GM21723 (cell line): Measurements from ENCODE around the gene MYO7A.

Experiments used
- ATAC-seq: cut with Tn5 transposase; IDR thresholded peaks from one replicate; pipeline ENCODE4 v1.9.1; 2021; ENCODE audit warnings: mild to moderate bottlenecking, moderate library complexity; ENCODE audit not compliant: unreplicated experiment

MYO7A gene

DNA sequence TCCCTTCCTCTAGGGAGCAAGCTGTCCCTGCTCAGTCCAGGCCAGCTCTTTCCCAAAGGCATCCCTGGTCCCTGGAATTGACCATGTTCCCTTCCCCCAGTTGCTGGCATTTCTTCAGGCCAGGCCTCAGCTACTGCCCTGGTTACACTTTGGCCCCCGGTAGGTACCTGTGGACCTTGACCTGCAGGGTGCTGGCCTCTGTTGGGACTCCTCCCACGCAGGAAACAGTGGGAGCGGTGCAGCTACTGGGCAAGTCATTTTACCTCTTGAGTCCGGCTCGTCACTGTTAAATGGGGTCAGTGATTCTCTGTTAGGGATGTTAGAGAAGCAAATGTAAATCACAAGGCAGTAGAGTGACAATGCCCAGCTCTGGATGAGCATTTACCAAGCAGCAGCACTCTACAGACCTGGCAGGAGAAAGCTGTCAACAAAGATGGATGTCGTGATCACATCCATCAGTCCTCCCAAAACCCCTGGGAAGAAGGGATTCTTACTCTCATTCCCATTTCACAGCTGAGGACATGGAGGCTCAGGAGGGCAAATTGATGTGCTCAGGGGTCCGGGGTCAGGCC, 16.9 kb downstream of the MYO7A start:
- no peak for ATAC-seq

DNA sequence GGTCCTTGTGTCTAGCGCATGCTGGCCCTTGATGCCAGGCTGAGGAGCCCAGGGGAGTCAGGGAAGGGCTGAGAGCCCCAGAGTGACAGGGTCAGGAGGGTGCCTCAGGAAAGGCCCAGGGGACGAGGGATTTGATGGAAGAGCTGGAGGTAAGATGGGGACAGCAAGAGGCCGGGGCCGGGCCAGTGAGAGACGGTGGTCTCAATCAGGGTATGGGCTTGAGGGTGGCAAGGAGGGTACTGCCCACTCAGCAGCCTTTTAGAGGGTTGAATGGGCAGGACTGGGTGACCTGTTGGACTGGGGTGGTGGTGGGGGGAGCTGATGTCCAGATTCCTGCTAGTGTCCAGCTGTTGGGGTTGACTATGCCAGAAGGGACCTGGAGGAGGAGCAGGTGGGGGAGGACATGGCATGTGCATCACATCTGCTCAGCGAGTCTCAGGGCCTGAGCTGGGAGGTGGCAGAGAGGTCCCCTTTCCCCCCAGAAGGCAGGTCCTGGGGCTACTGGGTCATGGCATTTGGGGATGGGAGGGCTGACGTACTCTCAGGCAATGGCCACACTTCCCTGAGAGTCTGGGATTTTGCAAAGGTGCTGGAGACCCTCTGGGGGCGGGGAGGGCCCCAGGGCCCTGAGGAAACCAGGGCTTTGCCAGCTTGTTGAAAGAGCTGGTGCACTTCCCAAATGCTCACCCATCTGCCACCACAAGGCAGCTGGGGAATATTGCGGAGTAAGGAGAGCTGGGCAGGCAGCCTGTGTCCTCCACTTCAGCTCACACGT, 18.4 kb downstream of the MYO7A start:
- no peak for ATAC-seq

DNA sequence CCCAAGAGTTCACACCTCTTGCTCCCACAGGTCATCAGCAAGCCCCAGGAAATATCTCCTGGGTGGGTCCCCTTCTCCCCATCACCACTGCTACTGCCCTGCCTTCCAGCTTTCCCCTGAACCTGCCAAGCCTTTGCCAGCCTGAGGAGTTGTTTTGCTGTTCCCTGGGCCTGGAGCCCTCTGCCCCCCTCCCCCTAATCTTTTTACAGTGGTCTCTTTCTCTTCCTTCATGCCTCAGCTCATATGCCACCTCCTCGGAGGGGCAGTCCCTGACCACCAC, 18.9 kb downstream of the MYO7A start:
- ATAC-seq: no peak

DNA sequence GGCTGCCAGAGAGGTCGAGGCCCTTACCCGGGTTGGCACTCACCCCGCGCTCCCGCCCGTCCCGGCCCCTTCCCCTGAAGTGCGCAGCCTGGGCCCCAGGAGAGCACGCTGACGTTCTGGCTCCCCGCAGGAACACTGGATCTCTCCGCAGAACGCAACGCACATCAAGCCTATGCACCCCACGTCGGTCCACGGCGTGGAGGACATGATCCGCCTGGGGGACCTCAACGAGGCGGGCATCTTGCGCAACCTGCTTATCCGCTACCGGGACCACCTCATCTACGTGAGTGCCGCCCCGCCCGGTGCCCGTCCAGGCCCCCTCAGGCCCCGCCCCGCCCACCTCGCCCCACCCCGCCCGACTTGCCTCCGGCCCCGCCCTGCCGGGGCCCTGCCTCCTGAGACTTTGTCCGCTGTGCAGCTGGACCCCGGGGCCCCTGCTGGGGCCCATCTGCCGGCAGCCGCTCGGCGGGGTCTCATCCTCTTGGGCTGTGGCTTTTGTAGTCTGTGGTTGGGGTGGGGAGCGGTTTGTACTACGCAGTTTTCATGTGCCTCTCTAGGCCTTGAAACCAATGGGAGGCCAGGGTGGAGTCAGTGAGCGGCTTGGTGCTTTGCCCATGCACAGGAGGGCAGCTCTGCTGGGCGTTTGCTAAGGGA, 19.7 kb downstream of the MYO7A start:
- ATAC-seq: no peak

DNA sequence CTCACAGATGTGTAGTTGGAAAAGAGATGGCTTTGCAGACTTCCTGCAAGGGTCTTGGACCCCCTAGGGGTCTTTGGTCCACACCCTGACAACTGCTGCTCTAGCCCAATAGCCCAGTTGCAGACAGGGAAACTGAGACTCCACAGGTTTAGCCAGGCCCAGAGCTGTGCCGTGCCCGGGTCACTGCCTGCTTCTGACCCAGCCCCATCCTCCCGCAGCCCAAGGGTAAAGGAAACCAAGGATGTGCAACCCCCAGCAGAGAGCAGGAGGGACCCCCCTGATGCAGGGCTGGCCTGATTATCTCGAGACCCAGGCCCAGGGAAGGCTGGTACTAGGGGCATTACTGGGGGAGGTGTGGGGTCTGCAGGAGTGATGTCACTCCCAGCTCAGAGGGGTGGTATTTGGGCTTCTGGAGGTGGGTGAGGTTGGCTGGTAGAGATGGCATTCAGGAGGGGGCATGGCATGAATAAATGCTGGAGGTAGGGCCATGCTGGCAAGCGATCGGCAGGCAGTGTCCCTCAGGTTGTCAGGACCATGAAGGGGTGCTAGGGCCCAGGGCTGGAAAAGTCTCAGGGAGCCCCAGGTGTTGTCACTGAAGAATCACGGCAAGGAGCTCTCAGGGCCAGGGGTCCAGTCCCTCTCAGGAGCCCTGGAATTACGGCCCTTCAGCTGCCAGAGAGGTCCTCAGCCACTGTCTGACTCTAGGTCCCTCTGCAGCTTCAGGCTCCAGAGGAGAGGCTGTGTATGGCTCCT, 21.1 kb downstream of the MYO7A start:
- ATAC-seq: no peak

DNA sequence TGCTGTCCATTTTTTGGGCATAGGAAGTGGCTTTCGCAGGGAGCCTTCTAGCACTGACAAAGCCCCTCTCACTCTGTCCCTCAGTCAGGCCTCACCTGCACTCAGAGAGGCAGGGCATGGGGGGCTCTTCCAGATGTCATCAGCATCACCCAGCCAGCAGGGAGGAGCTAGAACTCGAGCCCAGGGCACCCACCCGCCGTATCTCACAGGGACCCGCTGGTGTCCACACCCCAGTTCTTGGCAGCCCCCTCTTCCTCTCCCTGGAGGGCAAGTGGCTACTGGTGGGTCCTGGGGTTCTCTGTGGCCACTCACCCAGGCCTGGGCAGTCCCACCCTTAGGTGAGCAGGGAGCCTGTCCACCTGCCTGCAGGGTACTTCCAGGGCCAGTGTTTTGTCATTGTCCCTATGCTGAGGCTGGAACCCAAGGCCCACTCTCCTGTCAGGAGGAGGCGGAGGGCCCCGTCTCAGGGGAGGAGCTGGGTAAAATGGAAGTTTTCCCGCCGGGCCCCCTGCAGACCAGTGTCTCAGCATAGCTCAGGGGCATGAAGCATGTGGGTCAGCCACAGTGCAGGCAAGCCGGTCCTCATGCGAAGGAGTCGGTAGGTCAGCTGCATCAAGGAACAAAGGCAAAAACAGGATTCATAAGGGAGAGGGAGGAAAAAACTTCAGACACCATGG, 21.8 kb downstream of the MYO7A start:
- ATAC-seq: no peak

DNA sequence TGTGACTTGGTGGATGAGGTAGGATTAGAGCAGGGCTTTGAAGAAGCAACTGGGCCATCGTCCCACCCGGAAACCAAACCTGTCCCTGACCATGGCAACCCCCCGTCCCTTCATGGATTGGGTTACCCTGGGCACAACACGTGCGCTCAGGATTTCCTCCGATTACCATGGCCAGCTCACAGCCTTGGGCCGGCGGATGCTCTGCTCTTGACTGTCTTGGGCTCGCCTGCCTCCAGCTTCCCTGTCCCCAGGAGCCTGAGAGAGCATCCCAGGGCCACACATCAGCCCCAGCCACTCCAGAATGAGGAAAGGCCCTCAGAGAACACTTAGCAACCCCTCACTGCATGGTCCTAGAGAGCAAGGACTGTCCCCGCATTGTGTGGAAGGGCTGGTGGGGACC, 22.8 kb downstream of the MYO7A start:
- no peak for ATAC-seq

DNA sequence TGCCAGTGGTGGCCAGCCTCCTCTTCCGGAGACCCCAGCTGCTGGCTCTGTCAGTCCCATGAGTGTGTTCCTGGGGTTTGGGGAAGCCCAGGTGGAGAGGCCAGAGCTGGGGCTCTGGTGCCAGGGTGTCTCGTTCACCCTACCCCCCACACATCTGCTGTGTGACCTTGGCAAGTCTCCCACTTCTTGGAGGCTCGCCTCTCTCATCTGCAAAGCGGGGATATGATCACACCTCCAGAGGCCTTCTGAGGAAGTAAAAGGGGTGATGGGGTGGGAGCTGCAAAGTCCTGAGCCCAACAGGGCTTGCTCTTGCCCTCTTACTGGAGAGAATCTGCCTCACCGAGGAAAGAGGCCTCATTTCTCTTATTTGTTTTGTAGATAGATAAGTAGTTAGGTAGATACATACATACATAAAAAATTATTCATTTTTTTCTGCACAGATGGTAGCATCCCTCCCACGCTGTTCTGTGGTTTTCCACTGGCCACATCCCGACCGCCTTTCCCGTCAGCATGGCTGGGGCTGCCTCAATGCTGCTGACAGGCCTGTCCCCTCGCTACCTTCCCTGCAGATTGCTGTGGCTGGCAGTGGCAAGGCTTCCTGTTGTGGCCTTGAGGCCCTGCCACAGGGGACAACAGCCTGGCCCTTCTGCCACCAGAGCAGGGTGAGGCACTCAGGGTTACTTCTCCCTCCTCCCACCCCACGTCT, 23.9 kb downstream of the MYO7A start:
- no peak for ATAC-seq

DNA sequence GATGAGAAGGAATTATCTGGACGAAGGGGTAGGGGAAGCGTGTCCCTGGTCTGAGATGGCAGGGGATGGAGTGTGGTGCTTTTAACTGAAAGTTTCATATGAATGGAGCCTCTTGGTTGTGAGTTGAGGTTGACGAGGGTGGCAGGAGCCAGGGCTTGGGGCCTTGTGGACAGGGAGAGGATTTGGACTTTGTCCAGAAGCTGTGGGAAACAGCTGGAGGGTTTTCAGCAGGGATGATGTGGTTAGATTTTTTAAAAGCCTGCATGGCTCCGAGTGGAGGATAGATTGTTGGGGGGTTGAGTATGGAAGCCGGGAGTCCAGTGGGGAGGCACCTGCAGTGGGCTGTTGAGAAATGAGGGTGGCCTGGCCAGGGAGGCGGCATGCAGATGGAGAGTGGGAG, 24.8 kb downstream of the MYO7A start:
- no peak for ATAC-seq

DNA sequence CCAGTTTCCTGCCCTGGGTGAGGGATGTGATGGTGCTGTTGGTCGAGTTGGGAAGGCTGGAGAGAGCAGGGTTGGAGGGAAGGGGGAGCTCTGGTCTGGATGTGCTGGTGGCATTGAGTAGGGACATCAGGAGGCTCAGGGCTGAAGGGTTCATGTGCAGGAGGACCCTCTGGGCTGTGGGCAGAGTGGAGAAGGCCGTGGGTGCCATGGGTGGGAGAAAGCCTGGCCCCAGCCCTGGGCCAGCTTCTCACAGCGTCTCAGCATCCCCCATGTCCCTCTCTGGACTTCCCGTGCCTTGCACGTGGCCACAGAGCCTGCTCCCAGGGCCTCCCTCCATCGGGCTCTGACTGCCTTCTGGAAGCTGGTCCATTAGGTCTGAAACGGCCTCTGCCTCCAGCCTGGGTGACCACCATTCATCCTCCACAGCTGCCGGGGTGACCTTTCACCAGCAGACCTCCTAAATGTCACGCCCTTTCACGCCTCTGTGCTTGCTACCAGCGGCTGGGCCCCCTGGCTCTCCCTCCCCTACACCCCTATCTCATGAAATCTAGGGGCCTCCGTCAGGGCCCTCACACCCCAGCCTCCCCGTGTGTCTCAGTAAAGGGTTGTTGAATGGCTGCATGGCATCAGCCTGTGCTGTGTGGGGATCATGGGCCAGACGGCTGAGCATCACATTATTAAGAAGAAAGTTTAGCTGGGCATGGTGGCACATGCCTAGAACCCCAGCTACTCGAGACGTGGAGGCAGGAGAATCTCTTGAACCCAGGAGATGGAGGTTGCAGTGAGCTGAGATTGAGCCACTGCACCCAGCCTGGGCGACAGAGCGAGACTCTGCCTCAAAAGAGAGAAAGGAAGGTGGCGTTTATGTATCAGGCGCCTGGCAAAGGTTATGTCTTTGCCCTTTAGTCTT, 25.5 kb downstream of the MYO7A start:
- no peak for ATAC-seq

DNA sequence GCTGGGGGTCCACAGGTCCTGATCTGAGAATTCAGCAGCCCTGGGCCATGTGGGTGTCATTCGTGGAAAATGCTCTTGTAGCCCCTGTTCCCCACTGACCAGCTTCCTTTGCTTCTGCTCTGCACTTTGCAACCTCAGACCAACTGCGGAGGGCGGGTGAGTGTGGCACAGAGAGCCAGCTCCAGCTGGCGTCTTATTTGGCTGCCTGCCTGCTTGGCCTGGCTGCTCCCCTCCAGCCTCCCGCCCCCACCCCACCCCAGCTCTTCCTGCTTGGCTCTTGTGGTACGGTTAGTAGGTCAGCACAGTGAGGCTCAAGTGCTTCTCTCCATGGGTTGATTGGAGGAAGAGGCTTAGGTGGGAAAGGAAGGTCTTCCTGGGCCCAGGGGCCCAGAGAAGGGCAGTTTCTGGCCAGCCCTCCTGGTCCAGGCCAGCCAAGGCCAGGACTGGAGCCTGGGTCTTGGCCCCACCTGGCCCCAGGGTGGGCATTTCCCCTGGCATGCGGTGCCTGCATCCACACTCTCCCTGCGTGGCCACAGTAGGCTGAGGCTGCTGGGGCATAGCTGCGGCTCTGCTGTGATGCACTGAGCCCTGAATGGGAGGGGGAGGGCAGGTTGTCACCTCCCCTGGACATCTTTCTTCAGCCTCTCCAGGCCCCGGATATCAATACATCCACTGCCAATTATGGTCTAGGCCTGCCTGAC, 26.5 kb downstream of the MYO7A start:
- no peak for ATAC-seq

DNA sequence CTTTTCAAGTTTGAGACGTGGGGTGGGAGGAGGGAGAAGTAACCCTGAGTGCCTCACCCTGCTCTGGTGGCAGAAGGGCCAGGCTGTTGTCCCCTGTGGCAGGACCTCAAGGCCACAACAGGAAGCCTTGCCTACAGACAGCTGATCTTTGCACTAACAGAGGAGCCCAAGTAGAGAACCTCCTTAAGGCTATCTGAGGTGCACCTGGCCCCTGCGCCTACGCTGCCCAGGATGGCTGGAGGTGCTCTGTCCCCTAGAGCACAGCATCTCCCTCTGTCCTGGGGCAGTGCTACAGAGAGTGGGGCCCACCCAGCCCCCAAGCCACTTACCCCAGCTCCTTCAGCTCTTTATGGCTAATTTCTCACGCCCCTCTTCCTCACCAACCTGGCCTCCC, 27.0 kb downstream of the MYO7A start:
- ATAC-seq: no peak

DNA sequence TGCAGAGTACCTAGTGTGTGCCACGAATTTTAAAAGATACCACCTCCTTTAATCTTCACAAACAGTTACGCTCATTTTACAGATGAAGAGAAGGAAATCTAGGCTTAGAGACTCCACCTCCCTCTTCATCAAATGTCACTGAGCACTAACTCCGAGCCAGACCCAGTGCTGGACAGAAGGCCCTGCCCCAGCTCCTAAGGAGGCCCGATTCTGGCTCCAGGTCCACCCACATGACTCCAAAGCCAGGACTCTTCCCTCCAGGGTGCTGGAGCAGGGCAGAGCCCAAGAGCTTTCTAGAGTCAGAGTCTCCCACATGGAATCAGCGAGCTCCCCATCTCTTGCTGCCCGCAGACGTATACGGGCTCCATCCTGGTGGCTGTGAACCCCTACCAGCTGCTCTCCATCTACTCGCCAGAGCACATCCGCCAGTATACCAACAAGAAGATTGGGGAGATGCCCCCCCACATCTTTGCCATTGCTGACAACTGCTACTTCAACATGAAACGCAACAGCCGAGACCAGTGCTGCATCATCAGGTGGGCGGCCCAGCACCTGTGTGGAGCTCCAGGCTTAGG, 27.6 kb downstream of the MYO7A start:
- ATAC-seq: no peak

DNA sequence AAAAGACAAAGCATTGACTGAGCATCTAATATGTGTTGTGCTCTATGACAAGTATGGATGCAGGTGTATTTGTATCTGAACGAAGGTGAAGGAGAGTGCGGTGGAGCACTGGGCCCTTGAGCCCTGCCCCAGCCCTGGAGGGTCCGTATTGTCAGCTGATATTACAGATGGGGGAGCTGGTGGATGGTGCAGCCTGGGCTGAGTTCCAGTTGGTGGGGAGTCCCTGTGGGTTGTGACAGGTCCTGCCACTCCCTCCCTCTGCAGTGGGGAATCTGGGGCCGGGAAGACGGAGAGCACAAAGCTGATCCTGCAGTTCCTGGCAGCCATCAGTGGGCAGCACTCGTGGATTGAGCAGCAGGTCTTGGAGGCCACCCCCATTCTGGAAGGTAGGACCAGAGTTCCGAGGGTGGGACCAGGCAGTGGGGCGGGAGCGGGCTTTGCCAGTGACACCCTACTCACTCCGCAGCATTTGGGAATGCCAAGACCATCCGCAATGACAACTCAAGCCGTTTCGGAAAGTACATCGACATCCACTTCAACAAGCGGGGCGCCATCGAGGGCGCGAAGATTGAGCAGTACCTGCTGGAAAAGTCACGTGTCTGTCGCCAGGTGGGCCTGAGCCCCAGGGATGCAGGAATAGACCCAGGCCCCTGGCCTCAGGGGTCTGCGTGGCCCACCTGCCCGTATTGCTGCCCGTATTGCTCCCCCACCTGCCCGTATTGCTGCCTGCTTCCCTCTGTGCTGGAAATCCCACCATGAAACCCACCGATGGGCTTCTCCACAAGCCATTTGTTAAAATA, 28.6 kb downstream of the MYO7A start:
- no peak for ATAC-seq

DNA sequence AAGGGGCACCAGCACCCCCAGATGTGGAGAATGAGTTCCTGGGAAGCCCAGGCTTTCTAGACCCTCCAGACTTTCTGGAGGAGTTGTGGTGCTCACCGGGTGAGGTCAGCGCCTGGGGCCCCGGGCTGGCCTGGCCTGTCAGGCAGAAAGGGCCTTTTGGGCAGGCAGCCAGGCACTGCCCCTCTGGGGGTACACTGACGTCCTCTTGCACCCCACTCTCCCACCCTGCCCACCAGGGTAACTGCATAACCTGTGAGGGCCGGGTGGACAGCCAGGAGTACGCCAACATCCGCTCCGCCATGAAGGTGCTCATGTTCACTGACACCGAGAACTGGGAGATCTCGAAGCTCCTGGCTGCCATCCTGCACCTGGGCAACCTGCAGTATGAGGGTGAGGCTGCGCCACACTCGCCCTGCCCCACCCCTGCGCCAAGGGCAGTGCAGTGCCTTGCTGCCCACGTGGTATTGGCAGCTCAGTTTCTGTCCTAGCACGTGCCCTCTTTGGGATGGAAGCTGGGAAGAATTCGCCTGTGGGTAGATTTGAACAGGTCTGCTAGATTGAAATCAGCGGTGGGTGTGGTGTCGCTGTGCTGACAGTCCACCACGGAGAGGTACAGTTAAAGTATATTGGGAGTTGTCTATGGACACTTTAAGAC, 30.1 kb downstream of the MYO7A start:
- no peak for ATAC-seq

DNA sequence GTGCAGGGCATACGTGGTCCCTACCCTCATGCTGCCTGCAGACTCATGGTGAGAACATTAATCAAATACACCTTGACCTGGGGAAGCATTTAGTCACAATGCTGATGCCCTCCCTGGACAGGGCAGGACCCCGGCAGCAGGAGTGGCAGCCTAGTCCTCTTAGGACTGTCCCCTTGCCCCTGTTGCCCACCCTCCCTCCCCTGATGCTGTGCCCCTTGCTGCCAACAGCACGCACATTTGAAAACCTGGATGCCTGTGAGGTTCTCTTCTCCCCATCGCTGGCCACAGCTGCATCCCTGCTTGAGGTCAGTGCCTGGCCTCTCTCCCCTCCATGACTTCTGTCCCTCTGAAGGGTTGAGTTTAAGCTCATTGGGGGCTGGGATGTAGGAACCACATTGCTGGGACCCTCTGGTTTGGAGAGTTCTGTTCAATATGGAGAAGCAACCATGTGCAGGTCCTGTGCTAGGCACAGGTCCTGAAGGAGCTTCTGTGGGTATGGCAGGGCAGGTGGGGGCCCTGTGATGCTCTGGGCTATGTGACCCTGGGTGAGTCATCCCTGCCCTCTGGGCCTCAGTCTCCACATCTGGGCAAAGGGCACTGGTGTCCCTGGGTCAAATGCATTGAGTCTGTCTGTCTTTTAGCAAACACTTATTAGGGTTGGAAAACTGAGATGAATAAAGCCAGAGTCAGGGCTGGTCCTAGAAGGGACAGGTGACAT, 31.3 kb downstream of the MYO7A start:
- ATAC-seq: no peak
